Mucosa of descending colon (tissue), 3 donors: ENCODE measurements around the gene RIPK3. TPM values are rescaled to one million over a fixed set of nuclear protein-coding genes. Genes with fewer than 3 reads are reported as not detected.

Source experiments
- ATAC-seq: fragments of 200-7000 bp; cut with Tn5 transposase; one replicate; pipeline ENCODE4 v1.9.1; 2020; ENCODE audit warnings: mild to moderate bottlenecking, moderate library complexity
- DNase-seq, 3 donors: peaks; one replicate each; pipeline ENCODE4 v3.0.0-alpha.2; 2020
- H3K36me3 ChIP-seq: fragments of 200-600 bp; one replicate; pipeline ENCODE4 v1.8.0; 2021; ENCODE audit warnings: low read depth, mild to moderate bottlenecking
- H3K4me1 ChIP-seq: fragments of 200-600 bp; one replicate; pipeline ENCODE4 v1.8.0; 2021; ENCODE audit warnings: low read depth, mild to moderate bottlenecking
- H3K4me3 ChIP-seq: fragments of 200-600 bp; one replicate; pipeline ENCODE4 v1.8.0; 2021; ENCODE audit warnings: mild to moderate bottlenecking
- H3K9me3 ChIP-seq: fragments of 200-600 bp; one replicate; pipeline ENCODE4 v1.8.0; 2021; ENCODE audit warnings: mild to moderate bottlenecking
- CTCF ChIP-seq: fragments of 200-600 bp; IDR thresholded peaks from one replicate; pipeline ENCODE4 v1.8.0; 2022; ENCODE audit warnings: antibody characterized with exemption, mild to moderate bottlenecking
- intact Hi-C, 2 donors: fragments of 100-400 bp; cut with DNase I in 1 of 2; cut with micrococcal nuclease in 1 of 2; formaldehyde crosslinking; loops; one replicate each; pipeline versions ENCODE4 v1.11.0 to v1.11.1; 2022; cut with DNase I, micrococcal nuclease
- total RNA-seq, 3 donors: library from RNA; stranded (reverse); fragmentation: NEBNext Ultra II Directional in 2 of 3; extraction: Animal tissue kit (Norgen Biotek cat#: 25700) in 2 of 3; gene quantifications; one replicate each; pipeline versions ENCODE4 v1.2.1 to v1.2.4, GENCODE V29; 2021 to 2023
- donor health status: DM: no; HTN: no; CAD: no; lungs with moderate emphysema.
- donor health status: DM: no; HTN: no; CAD: no.
- donor health status: DM: no; HTN: yes; CAD: no.

Gene RIPK3
- total RNA-seq, 3 donors from 2014 or later = 40.6 to 99.9 (median 71.7) TPM

DNA sequence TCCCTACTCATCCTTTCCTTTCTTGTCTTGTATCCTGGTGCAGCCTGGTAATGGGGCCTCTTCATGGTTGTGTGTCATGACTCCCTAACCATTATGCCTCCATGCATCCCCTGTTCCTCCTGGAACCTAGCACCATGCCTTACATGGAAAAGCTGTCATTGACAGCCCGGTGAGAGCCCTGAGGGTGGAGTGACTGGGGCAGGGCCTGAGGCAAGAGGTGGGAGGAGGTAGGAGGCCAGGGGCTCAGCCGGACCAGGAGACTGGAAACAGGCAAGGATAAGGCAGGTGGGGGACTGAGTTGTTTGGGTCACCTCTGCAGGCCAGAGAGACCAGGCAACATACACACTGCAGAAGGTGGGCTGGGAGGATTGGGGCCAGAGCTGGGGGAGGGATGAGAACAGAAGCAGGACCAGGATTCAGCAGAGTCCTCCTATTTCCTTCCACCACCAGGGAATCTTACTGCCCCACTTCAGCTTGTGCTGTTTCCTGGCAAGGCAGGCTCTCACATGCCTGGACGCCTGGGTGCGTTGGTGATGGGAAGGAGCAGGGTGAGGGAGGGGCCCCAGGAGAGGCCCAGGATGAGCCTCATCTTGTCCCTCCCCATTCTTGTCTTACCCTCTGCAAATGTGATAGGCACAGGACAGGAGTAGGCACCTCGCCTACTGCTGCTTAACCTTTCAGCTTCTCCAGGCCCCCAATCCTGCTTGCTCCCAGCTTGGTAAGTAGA, 30.1 kb downstream of the RIPK3 start, which contains the start of gene LTB4R2:
Gene LTB4R2, plus strand, starts transcription at position 603 of the 727 bp plus-strand sequence. CDS start 525 bp downstream, outside the sequence.
- intact Hi-C loops = no loop called here
- Histone ChIP-seq H3K4me3 (peak within 1 kb of the TSS; percentile 11), H3K36me3 (no peaks in the 10 kb centered on the region), H3K4me1 (peaks cover 50% of the 10 kb centered on the region), H3K9me3 (no peaks in the 10 kb centered on the region)
- TF ChIP-seq CTCF = no peak
- DNase-seq (no peak), ATAC-seq (no peak)

DNA sequence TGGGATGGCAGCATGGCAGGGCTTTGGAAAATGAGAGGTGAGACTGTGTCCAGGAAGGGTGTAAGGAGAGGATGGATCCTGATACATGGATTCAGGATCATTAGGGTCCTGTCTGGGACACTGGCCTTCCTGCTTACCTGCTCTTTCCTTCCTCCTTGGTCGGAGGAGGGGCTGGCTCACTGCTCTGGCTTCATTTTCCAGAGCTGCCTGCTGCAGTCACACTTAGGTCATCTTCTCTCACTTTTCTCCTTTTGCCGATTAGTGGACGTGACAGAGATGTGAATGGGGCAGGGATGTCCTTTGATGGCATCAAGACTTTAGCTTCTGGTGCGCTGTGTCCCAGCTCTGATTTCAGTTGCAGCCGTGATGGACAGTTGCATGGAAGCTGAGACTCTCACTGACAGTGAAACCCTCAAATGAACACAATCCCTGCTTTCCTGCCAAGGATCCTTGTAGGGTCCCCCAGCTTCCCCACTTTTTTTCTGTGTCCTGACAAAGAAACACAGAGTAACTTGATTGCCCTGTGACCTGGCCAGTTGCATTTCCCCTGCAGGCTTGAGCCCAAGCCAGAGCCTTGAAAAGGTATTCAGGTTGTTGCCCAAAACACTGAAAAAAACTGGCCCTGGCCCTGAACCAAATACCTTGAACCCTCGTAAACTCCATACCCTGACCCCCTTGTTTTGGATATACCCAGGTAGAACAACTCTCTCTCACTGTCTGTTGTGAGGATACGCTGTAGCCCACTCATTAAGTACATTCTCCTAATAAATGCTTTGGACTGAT, 31.3 kb downstream of the RIPK3 start:
- no peak for DNase-seq
- H3K4me3 ChIP-seq = no peak overlapping the region
- no peaks in the 10 kb centered on the region for H3K9me3 ChIP-seq
- peaks cover 46% of the 10 kb centered on the region for H3K4me1 ChIP-seq
- ATAC-seq = no peak
- peaks cover 8% of the 10 kb centered on the region for H3K36me3 ChIP-seq
- intact Hi-C loops = no loop called here
- TF ChIP-seq CTCF = no peak

- Histone ChIP-seq H3K9me3 (no peaks in the 10 kb centered on the region), H3K4me3 (no peak within 1 kb of the TSS), H3K36me3 (peaks cover 8% of the 10 kb centered on the region), H3K4me1 (peaks cover 45% of the 10 kb centered on the region)
- peak; percentile 69 for ATAC-seq
- intact Hi-C loops = no loop called here
- peak in 2 of 3 donors; percentile 84 to 88 for DNase-seq
- peak; percentile 94 for TF ChIP-seq CTCF
These were observed 32.0 kb downstream of the RIPK3 start, which contains the start of gene CIDEB for GRCh38 chr14:24307575-24308341. TSS of gene CIDEB (minus strand) at chr14:24307977. CDS start at chr14:24307858, 119 bp downstream.

DNA sequence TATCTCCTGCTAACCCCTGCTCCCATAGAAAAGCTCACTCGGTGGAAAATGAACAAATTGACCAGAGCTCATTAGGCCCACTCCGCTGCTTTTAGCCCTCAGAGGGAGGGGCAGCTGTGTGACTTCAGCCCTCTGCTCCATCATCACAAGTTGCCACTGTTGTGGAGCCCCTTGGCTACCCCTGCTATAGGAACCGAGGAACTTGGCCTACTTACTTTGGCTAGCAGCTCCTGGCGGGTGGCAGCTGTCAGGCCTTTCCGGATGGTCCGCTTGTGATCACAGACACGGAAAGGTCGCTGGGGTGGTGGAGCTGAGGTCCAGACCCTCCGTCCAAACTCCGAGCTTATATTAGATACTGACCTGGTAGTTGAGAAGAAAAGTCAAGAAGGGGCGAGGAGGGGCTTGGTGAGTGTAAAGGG, 32.6 kb downstream of the RIPK3 start:
- Histone ChIP-seq H3K36me3 (peaks cover 8% of the 10 kb centered on the region), H3K4me1 (peaks cover 42% of the 10 kb centered on the region), H3K9me3 (no peaks in the 10 kb centered on the region), H3K4me3 (no peak overlapping the region)
- DNase-seq (peak in 1 of 3 donors; percentile 24), ATAC-seq (no peak)
- no peak for TF ChIP-seq CTCF
- intact Hi-C loops = no loop called here

GRCh38 chr14:24304019-24304387, 35.8 kb downstream of the RIPK3 start:
- Histone ChIP-seq H3K4me1 (peaks cover 26% of the 10 kb centered on the region), H3K36me3 (peaks cover 8% of the 10 kb centered on the region), H3K4me3 (no peak overlapping the region), H3K9me3 (no peaks in the 10 kb centered on the region)
- ATAC-seq = no peak
- DNase-seq = no peak
- no peak for TF ChIP-seq CTCF
- intact Hi-C loops = no loop called here
